GM13976 (cell line): ENCODE results near the gene PPP2R5C.

Source experiments
- DNase-seq: peaks from one replicate; pipeline ENCODE4 v3.0.0; 2012; ENCODE audit warnings: low spot score
- in situ Hi-C: fragments of 300-500 bp; cut with MboI; formaldehyde crosslinking; loops from one replicate; pipeline ENCODE4 v1.12.0; 2022; ENCODE audit warnings: low sequenced_read_pairs, mixed read lengths, inconsistent platforms; ENCODE audit not compliant: unreplicated experiment
- TF ChIP-seq, protein P1 (sequence below): IDR thresholded peaks from 2 replicates; pipeline ENCODE4 v1.5.1; 2012; ENCODE audit warnings: borderline replicate concordance, mild to moderate bottlenecking; ENCODE audit not compliant: insufficient read depth; ENCODE audit errors: extremely low read depth, missing control alignments, control extremely low read depth

Gene PPP2R5C

DNA sequence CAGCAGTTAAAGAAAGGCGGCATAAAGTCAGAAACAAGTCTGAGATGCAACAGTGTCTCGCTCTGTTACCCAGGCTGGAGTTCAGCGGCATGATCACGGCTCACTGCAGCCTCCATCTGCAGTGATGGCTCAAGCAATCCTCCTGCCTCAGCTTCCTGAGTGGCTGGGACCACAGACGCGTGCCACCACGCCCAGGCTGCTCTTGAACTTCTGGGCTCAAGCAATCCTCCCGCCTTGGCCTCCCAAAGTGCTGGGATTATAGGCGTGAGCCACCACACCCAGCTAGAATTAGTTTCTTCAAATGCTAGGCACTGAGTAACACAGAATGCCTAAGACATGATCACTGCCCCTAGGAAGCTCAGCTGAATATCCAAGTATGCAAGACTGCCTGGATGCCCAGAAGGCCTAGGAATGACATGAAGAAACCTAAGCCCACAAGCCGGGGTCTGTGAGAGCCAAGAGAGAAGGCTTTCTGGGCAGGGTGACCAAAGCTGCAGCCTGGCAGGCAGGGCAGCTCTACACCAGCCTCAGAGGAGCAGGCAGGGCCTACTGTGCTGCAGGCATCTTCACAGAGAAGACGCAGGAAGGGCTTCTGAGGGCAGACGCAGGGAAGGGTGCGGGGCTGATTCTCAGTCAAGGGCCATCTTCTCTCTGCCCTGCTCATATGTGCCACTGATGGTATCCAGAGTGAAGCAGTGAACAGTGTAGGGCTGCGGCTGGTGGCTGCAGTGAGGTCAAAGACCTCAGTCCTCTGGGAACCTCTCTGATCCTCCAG lies 4.3 kb upstream of the PPP2R5C start:
- DNase-seq = no peak
- TF ChIP-seq, protein P1, sequence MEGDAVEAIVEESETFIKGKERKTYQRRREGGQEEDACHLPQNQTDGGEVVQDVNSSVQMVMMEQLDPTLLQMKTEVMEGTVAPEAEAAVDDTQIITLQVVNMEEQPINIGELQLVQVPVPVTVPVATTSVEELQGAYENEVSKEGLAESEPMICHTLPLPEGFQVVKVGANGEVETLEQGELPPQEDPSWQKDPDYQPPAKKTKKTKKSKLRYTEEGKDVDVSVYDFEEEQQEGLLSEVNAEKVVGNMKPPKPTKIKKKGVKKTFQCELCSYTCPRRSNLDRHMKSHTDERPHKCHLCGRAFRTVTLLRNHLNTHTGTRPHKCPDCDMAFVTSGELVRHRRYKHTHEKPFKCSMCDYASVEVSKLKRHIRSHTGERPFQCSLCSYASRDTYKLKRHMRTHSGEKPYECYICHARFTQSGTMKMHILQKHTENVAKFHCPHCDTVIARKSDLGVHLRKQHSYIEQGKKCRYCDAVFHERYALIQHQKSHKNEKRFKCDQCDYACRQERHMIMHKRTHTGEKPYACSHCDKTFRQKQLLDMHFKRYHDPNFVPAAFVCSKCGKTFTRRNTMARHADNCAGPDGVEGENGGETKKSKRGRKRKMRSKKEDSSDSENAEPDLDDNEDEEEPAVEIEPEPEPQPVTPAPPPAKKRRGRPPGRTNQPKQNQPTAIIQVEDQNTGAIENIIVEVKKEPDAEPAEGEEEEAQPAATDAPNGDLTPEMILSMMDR = no peak
- in situ Hi-C loops = no loop called here

DNA sequence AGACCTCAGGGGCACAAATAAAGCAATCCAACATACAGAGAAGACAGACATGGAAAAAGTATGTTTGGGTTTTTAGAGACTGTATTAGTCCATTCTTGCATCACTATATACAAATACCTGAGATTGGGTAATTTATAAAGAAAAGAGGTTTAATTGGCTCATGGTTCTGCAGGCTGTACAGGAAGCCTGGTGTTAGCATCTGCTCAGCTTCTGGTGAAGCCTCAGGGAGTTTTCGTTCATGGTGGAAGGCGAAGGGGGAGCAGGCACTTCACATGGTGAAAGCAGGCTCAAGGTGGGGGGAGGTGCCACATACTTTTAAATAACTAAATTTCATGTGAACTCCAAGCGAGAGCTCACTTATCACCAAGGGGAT lies 3.7 kb upstream of the PPP2R5C start:
- TF ChIP-seq, protein P1 = no peak
- in situ Hi-C loops = no loop called here
- no peak for DNase-seq

DNA sequence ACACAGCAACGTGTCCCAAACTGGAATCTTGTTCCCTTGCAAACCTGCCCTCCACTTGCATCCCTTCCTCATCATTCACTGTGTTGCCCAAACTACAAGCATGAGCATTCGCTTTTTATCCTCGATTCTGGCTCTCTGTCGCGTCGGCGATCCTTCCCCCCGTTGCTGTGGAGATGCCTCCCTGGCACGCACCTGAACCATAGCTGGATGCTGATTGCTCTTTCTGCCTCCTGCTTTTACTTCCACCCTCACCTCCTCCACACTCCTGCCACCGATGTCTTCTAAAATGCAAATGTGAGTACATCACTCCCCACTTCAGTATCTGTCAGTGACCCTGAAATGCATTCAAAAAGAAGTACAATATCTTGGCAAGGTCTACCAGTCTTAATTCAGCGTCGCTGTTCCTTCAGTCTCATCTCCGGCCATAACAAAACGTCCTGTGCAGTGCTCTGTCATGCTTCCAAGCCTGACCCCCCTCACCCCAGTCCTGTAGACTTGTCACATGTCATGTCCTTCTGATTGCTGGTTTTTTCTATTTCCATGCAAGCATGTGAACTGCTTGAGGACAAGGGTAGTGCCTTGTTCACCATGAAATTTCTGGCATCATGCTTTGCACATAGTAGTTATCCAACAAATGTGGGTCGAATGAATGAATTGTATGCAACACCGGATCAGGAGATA lies 2.5 kb upstream of the PPP2R5C start:
- in situ Hi-C loops = no loop called here
- DNase-seq = no peak
- TF ChIP-seq, protein P1 = no peak

DNA sequence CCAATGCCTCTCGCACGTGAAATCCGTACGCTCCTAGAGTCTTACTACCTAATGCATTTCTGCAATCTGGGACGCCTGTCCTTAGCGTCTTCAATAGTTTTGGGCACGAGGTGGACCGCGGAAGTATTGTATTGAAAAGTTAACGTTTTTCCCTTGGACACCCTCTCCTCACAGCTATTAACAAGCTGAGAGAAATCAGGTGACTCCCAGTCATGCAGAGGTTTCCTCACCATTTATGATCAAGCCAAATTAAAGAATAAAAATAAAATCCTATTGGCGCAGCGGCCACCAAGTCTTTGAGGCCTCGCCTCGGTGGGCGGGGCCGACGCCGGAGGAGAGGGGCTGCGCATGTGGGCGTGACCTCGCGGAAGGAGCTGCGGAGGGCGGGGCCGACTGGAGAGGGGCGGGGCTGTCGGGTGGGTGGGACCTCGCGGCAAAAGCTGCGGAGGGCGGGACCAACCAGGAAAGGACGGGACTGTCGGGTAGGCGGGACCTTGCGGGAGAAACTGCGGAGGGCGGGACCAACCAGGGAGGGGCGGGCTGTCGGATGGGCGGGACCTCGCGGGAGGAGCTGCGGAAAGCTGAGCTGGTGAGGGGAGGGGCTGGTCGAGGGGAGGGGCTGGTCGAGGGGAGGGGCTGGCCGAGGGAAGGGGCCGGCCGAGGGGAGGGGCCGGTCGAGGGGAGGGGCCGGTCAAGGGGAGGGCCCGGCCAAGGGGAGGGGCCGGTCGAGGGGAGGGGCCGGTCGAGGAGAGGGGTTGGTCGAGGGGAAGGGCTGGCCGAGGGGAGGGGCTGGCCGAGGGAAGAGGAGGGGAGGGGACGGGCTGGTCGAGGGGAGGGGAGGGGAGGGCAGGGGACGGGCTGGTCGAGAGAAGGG lies 1.1 kb upstream of the PPP2R5C start:
- in situ Hi-C loops = no loop called here
- DNase-seq = peak; percentile 98
- TF ChIP-seq, protein P1 = no peak

DNA sequence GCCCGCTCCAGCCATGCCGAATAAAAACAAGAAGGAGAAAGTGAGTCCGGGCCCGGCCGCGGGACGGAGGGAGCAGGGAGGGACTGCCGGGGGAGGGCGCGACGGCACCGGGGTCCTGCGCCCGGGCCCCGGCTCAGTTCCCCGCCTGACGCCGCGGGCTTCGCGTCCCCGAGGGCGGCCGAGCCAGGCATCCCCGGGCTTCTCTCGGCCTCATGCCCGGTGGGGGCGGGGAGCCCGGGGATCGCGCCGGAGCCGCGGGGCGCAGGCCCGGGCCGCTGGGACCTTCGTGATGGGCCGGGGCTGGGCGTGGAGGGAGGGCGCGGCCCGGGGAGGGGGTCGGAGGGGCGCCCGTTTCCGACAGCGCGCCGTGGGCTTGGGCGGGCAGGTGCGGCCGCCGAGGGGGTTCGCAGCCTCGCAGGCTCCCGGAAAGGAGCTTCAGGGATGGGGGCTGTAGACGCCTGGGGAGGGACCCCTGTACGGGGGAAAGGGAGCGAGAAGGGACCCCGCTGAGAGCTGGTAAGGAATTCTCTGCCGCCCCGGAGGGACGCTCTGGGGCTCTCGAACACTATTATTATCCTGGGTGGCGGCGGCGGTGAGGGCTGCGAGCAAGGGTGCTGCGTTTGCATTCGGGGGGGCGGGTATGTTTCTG lies 496 bp downstream of the PPP2R5C start:
- TF ChIP-seq, protein P1 = no peak
- in situ Hi-C loops = no loop called here
- peak; percentile 64 for DNase-seq

DNA sequence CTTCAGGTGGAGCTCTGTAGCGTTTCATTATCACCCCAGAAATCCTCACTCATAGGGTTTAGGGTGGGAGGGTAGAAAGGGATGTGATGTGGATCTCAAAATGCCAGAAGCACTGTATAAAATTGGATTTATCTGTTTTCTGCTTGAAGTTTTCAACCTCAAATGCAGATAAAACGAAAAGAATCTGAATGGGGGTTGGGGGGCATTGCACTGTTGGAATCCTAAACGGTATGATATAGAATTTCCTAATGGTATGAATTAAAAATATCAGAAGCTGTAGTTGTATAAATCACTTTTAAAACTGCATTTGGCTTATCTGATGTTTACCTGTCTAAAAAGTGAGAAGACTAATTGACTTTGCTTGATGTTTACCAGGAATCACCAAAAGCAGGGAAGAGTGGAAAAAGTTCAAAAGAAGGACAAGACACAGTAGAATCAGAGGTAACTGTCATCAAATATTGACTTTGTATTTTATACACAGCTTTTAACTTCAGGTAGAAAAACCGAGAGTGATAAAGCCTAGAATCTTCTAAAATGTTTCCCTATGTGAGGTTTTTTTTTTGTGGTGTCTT lies 1.1 kb downstream of the PPP2R5C start:
- in situ Hi-C loops = no loop called here
- no peak for DNase-seq
- TF ChIP-seq, protein P1 = no peak
